A549 (cell line): Measurements from ENCODE around the gene NT5C3A.

Experiments used
- CEBPB ChIP-seq, 2 experiments: fragments of >200 bp in 1 of 2; sonication (Bioruptor Twin) in 1 of 2; formaldehyde crosslinking in 1 of 2; IDR thresholded peaks; 2 replicates each; pipeline ENCODE4 v1.6.1; 2012 to 2016
- EP300 ChIP-seq, 2 experiments: fragments of >200 bp; sonication (Bioruptor Twin); formaldehyde crosslinking; IDR thresholded peaks; 2 replicates in 1 of 2; 3 replicates in 1 of 2; pipeline ENCODE4 v1.6.1; 2016 to 2017
- ESRRA ChIP-seq: fragments of 150-350 bp; IDR thresholded peaks from 2 replicates; pipeline ENCODE4 v1.6.1; 2014; ENCODE audit warnings: mild to moderate bottlenecking, low read length, borderline replicate concordance
- KDM5A ChIP-seq: fragments of 200-600 bp; sonication (generic); IDR thresholded peaks from 2 replicates; pipeline ENCODE4 v1.6.1; 2016; ENCODE audit warnings: antibody characterized with exemption, mild to moderate bottlenecking
- MAFK ChIP-seq: fragments of 450-650 bp; IDR thresholded peaks from 2 replicates; pipeline ENCODE4 v1.6.1; 2014; ENCODE audit not compliant: partially characterized antibody
- POLR2A ChIP-seq: IDR thresholded peaks from 2 replicates; pipeline ENCODE4 v1.6.1; 2012; ENCODE audit warnings: mild to moderate bottlenecking, low read length
- RAD21 ChIP-seq, 2 experiments: fragments of >200 bp in 1 of 2; sonication (Bioruptor Twin) in 1 of 2; formaldehyde crosslinking in 1 of 2; IDR thresholded peaks in 1 of 2; conservative IDR thresholded peaks in 1 of 2; 2 replicates in 1 of 2; 3 replicates in 1 of 2; pipeline ENCODE4 v1.6.1; 2012 to 2018; ENCODE audit warnings: inconsistent platforms in 1 of 2
- RFX5 ChIP-seq: fragments of 450-650 bp; IDR thresholded peaks from 2 replicates; pipeline ENCODE4 v1.7.1; 2014; ENCODE audit warnings: antibody characterized with exemption, mild to moderate bottlenecking, moderate library complexity
- RNF2 ChIP-seq: fragments of 200-600 bp; sonication (generic); IDR thresholded peaks from 2 replicates; pipeline ENCODE4 v1.6.1; 2016; ENCODE audit warnings: low read depth, mild to moderate bottlenecking, antibody characterized with exemption, moderate library complexity, borderline replicate concordance
- TF ChIP-seq, protein P1 (sequence below): fragments of >200 bp; sonication (Bioruptor Twin); formaldehyde crosslinking; IDR thresholded peaks from 3 replicates; pipeline ENCODE4 v1.5.1; 2016
- TF ChIP-seq, protein P2 (sequence below): fragments of 150-350 bp; IDR thresholded peaks from 2 replicates; pipeline ENCODE4 v1.6.1; 2014; ENCODE audit warnings: low read depth, mild to moderate bottlenecking, low read length
- TF ChIP-seq, protein P3 (sequence below): IDR thresholded peaks from 2 replicates; pipeline ENCODE4 v1.6.1; 2012; ENCODE audit warnings: low read depth, borderline replicate concordance
- TF ChIP-seq, protein P4 (sequence below): fragments of 200-600 bp; sonication (generic); IDR thresholded peaks from 2 replicates; pipeline ENCODE4 v1.6.1; 2016; ENCODE audit warnings: antibody characterized with exemption, mild to moderate bottlenecking, moderate library complexity

DNA sequence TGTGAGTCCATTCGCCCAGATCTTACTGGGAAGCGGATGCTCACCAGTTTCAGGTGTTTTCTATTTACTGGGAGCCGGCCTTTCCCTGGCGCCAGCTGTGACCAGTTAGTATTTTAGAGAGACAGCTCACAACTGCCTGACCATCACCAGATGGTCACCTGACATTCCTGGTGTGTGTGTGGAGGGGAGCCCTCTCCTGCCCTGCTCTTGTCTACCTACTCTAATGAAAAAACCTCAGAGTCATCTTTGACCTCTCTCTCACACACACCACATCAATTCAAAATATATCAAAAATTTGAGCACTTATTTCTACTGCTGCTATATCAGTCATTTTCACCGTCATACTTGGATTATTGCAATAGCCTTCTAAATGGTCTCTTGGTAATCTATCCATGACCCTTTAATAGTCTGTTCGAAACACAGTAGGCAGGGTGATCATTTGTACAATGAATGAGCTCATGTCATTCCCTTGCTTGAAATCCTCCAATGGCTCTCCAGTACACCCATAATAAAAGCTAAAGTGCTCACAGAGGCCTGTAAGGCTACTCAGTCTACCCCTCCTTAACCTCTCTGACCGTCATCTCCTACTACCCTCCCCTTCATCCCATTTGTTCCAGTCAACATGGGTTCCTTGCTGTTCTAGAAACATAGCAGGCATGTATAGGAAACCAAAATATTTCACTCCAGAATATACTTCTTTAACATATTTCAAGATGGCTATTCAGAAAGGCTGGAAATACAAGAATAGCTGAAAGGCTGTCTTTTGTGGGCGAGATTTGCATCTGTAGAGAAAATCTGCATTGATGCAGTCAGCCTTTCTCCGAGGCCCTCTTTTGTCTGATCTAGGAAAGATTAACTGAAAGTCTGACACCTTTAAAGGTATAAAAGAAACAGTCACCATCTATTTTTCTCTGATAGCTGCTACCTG lies 17.5 kb upstream of the NT5C3A start:
- TF ChIP-seq, protein P1, sequence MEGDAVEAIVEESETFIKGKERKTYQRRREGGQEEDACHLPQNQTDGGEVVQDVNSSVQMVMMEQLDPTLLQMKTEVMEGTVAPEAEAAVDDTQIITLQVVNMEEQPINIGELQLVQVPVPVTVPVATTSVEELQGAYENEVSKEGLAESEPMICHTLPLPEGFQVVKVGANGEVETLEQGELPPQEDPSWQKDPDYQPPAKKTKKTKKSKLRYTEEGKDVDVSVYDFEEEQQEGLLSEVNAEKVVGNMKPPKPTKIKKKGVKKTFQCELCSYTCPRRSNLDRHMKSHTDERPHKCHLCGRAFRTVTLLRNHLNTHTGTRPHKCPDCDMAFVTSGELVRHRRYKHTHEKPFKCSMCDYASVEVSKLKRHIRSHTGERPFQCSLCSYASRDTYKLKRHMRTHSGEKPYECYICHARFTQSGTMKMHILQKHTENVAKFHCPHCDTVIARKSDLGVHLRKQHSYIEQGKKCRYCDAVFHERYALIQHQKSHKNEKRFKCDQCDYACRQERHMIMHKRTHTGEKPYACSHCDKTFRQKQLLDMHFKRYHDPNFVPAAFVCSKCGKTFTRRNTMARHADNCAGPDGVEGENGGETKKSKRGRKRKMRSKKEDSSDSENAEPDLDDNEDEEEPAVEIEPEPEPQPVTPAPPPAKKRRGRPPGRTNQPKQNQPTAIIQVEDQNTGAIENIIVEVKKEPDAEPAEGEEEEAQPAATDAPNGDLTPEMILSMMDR: no peak
- no peak for TF ChIP-seq CEBPB (IDR thresholded peaks at IDR 0.05)
- no peak for TF ChIP-seq RAD21 (conservative IDR thresholded peaks at IDR 0.05 in 1 of 2, IDR thresholded peaks at IDR 0.05 in 1 of 2)
- TF ChIP-seq, protein P2, sequence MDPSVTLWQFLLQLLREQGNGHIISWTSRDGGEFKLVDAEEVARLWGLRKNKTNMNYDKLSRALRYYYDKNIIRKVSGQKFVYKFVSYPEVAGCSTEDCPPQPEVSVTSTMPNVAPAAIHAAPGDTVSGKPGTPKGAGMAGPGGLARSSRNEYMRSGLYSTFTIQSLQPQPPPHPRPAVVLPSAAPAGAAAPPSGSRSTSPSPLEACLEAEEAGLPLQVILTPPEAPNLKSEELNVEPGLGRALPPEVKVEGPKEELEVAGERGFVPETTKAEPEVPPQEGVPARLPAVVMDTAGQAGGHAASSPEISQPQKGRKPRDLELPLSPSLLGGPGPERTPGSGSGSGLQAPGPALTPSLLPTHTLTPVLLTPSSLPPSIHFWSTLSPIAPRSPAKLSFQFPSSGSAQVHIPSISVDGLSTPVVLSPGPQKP: no peak
- TF ChIP-seq POLR2A: no peak
- no peak for TF ChIP-seq RFX5
- TF ChIP-seq, protein P3, sequence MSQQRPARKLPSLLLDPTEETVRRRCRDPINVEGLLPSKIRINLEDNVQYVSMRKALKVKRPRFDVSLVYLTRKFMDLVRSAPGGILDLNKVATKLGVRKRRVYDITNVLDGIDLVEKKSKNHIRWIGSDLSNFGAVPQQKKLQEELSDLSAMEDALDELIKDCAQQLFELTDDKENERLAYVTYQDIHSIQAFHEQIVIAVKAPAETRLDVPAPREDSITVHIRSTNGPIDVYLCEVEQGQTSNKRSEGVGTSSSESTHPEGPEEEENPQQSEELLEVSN: no peak
- no peak for TF ChIP-seq ESRRA
- no peak for TF ChIP-seq RNF2
- TF ChIP-seq EP300 (IDR thresholded peaks at IDR 0.05): no peak
- TF ChIP-seq, protein P4, sequence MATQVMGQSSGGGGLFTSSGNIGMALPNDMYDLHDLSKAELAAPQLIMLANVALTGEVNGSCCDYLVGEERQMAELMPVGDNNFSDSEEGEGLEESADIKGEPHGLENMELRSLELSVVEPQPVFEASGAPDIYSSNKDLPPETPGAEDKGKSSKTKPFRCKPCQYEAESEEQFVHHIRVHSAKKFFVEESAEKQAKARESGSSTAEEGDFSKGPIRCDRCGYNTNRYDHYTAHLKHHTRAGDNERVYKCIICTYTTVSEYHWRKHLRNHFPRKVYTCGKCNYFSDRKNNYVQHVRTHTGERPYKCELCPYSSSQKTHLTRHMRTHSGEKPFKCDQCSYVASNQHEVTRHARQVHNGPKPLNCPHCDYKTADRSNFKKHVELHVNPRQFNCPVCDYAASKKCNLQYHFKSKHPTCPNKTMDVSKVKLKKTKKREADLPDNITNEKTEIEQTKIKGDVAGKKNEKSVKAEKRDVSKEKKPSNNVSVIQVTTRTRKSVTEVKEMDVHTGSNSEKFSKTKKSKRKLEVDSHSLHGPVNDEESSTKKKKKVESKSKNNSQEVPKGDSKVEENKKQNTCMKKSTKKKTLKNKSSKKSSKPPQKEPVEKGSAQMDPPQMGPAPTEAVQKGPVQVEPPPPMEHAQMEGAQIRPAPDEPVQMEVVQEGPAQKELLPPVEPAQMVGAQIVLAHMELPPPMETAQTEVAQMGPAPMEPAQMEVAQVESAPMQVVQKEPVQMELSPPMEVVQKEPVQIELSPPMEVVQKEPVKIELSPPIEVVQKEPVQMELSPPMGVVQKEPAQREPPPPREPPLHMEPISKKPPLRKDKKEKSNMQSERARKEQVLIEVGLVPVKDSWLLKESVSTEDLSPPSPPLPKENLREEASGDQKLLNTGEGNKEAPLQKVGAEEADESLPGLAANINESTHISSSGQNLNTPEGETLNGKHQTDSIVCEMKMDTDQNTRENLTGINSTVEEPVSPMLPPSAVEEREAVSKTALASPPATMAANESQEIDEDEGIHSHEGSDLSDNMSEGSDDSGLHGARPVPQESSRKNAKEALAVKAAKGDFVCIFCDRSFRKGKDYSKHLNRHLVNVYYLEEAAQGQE: no peak
- no peak for TF ChIP-seq MAFK
- no peak for TF ChIP-seq KDM5A
